ENCODE results near the gene ITGA4.

ITGA4 gene

DNA sequence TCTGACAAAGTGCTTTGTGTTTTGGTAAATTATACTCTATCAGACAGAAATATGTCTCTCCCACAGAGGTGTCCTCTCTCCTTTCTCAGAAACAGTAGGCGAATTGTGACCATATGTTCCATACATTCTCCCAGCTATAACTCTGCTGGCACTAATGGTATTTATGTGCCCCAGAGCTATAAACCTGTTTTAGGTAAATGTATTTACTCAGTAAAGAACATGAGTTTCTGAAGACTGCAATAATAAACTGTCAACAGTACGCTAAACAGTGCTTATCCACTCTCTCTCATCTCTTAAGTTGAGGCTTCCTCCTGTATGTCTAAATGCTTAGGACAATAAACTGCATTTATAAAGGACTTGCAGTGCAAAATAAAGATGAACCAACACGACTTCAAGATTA, 58.5 kb downstream of the ITGA4 start:
- no peak for DNase-seq (ENCODE audit: low spot score)

DNA sequence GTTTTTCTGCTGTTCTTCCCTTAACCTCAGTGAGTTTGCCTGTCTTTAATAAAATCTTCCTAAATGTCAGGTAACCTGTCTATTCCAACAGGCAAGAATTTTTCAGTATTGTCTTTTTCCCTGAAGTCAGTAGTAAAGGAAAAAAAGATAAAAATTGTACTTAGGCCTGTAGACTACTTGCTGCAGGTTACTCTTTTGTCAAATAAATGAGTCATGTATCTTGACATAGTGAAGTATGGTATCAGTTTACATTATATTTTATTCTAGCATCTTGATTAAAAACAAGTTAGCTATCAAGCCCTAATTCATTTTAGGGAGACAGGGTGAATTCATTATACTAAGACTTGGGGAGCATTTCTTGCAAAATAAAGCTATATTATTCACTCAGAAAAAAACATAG, 59.8 kb downstream of the ITGA4 start:
- no peak for DNase-seq (ENCODE audit: low spot score)

DNA sequence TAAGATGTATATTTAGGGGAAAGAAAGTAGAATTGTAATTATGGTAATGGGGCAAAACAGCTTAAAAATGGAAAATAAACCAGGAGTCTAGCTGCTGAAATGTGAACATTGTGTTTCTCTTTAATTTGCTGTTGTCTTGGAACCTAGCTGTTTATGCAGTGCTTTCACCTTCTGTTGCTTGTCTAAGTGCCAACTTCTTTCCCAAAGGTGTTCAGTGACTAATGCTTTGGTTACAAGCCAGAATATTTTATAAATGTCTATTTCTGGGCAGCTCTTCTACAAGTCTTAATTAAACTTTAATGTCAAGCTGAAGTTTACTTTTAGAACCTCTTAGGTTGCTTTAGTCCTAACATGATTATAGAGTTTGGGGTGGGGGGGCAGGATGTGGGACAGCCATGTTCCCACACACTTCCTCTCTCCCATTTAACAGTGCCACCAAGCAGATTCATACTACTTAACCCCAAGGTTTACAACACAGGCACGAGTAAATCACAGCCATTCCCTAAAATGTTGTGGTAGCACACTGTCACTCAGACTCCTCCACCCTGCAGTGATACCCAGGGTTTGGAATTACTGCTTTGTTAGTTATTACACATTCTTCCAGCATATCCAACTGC, 60.6 kb downstream of the ITGA4 start:
- DNase-seq (ENCODE audit: low spot score) = no peak

DNA sequence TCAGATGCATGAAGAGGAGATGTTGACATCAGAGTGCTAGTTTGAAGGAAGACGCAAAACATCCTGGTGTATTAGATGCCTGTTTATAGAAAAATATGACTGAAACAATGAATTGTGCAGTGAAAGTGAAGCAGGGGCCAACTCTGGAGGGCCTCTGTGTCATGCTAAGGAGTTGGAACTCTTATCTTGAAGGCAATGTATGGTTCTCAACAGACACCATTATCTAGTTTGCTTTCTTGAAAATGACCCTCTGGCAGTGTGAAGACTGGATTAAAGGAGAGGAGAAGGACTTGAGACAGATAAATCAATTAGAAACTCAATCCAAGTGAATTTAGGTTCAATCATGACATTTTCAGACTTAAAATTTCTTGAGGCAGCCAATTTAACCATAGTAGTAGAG, 63.1 kb downstream of the ITGA4 start:
- DNase-seq (ENCODE audit: low spot score) = no peak

- DNase-seq (ENCODE audit: low spot score) = no peak
These were observed 66.6 kb downstream of the ITGA4 start for GRCh38 chr2:181523756-181524155.

DNA sequence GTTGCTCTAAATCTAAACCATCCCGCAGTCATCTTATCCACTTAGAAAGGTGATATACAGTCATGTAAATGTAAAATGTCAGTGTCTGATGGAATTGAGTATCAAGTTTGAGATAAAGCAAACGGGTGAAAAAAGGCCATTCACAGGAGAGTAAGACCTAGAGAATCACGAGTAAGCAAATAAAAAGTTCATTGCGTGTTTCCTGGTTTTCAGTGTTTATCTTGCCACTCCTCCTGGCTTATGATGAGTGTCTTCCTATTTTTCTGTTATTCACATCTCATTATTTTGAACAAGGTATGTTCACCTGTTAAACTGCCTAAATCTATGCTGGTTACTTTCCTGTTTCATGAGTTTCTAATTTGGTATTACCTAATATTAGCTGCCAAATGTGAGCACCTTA, 68.8 kb downstream of the ITGA4 start:
- no peak for DNase-seq (ENCODE audit: low spot score)

GRCh38 chr2:181527058-181527457, 69.9 kb downstream of the ITGA4 start:
- DNase-seq (ENCODE audit: low spot score) = no peak

- no peak for DNase-seq (ENCODE audit: low spot score)
These were observed 71.3 kb downstream of the ITGA4 start for GRCh38 chr2:181528441-181528840.

- no peak for DNase-seq (ENCODE audit: low spot score)
These were observed 79.5 kb downstream of the ITGA4 start for GRCh38 chr2:181536730-181537129.

DNA sequence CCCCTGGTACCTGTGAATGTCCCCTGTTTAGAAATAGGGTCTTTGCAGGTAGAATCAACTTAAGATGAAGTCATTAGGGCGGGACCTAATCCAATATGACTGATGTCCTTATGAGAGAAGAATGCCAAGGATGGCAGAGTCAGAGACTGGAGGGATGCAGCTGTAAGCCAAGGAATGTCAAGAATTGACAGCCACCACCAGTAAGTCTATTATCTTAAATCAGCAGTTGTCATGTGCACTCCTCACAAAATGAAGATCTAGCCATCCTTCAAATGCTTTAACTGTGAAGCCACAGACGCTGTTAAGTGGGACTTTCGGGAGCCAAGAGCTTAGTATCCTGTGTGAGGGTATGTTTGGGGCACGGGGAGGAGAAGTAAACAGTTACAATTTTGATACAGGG, 83.2 kb downstream of the ITGA4 start:
- no peak for DNase-seq (ENCODE audit: low spot score)

GRCh38 chr2:181542170-181542569, 85.0 kb downstream of the ITGA4 start:
- no peak for DNase-seq (ENCODE audit: low spot score)

GRCh38 chr2:181546086-181546485, 88.9 kb downstream of the ITGA4 start:
- no peak for DNase-seq (ENCODE audit: low spot score)

DNA sequence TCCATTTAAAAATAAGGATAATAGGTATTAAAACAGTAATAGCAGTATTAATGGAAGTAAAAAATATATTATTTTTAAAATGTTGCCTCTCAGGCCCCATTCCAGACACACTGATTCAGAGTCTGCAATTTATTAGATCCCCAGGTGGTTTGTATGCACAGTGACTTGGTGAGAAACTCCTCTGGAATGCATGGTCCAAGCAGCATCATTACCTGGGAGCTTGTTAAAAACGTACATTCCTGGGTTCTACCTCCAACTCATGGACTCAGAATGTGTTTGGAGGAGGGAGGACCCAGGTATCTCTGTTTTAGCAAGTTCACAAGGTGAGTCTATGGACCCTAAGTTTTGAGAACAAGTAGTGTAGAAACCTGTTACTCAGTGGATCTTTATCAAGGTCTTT, 95.6 kb downstream of the ITGA4 start:
- DNase-seq (ENCODE audit: low spot score) = no peak

DNA sequence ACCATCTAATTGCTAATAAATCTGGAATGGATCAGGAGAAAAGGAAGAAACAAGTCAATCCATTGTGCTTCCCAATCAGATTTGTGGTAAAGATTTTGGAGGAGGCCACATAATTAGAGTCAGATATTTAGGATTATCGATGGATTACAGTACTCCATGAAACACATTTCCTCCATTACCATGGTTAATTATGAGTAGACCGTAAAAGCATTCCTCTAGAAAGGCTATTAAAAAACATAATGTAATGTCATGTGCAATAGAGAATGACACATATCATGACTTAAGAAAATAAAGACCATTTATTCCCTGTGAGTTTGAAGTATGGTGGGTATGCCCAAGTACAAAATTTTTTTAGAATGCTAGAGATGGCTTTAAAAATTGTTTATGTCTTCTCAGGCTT, 96.1 kb downstream of the ITGA4 start:
- DNase-seq (ENCODE audit: low spot score) = no peak

- no peak for DNase-seq (ENCODE audit: low spot score)
These were observed 97.1 kb downstream of the ITGA4 start for GRCh38 chr2:181554061-181554830.

DNA sequence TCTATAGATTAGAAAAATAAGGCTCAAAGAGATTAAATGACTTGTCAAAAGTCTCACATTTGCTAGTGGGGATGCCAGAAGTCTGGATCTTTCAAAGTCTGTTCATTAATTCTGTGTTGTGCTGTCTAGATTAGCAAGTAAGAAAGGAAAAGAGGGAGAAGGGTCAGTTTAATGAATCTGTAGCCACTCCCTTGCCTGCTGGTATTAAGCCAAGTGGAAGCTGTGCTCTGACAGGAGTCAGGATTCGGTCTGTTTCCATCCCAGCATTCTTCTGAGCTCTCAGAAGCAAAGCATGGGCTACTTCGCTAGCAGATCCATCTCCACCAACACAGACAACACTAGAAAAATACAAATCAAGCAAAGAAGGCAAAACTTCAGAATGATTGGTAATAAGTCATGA, 101.2 kb downstream of the ITGA4 start:
- DNase-seq (ENCODE audit: low spot score) = no peak

GRCh38 chr2:181563101-181563692, 106.0 kb downstream of the ITGA4 start:
- DNase-seq (ENCODE audit: low spot score) = no peak

GRCh38 chr2:181566334-181567032, 109.3 kb downstream of the ITGA4 start:
- no peak for DNase-seq (ENCODE audit: low spot score)

GRCh38 chr2:181570059-181570458, 112.9 kb downstream of the ITGA4 start:
- DNase-seq (ENCODE audit: low spot score) = no peak

- no peak for DNase-seq (ENCODE audit: low spot score)
These were observed 113.9 kb downstream of the ITGA4 start for GRCh38 chr2:181570833-181571661.

- peak; percentile 34 for DNase-seq (ENCODE audit: low spot score)
These were observed 116.1 kb downstream of the ITGA4 start for GRCh38 chr2:181573140-181573736.

GRCh38 chr2:181574321-181574720, 117.1 kb downstream of the ITGA4 start:
- no peak for DNase-seq (ENCODE audit: low spot score)

All from COLO829 (cell line).